Right lobe of liver (tissue), 4 donors: Measurements from ENCODE around the gene PTPRN2.

Experiments used
- POLR2A ChIP-seq: fragments of 450-650 bp; IDR thresholded peaks from one replicate; pipeline ENCODE4 v1.6.1; 2017; ENCODE audit warnings: antibody characterized with exemption, mild to moderate bottlenecking
- TF ChIP-seq, protein P1 (sequence below), 4 donors: fragments of 200-600 bp in 3 of 4; fragments of 450-650 bp in 1 of 4; IDR thresholded peaks; one replicate each; pipeline versions ENCODE4 v1.5.1 to v1.8.0; 2016 to 2022; ENCODE audit warnings: antibody characterized with exemption in 4 of 4, mild to moderate bottlenecking in 2 of 4
- donor health status: DM: no; HTN: no; CAD: no.
- donor health status: DM: no; HTN: no; CAD: no.
- donor health status: DM: no; HTN: yes; CAD: no.

DNA sequence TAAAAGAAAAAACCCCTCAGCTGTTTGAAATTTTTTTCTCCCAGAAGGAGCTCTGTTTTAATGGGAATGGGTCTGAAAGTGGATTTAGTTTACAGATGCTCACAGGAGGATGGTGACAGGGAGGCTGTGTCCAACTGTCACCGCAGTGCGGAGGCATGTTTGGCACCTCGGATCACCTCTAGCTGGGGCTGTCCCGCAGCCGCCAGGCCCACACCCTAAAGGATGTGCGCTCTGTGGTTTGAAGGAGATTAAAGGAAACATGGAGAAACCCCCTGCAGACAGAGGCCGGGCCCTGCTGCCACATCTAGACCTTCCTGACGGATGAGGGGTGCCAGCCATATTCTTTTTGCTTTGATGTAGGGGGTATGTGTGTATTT lies 1090.3 kb downstream of the PTPRN2 start:
- TF ChIP-seq, protein P1, sequence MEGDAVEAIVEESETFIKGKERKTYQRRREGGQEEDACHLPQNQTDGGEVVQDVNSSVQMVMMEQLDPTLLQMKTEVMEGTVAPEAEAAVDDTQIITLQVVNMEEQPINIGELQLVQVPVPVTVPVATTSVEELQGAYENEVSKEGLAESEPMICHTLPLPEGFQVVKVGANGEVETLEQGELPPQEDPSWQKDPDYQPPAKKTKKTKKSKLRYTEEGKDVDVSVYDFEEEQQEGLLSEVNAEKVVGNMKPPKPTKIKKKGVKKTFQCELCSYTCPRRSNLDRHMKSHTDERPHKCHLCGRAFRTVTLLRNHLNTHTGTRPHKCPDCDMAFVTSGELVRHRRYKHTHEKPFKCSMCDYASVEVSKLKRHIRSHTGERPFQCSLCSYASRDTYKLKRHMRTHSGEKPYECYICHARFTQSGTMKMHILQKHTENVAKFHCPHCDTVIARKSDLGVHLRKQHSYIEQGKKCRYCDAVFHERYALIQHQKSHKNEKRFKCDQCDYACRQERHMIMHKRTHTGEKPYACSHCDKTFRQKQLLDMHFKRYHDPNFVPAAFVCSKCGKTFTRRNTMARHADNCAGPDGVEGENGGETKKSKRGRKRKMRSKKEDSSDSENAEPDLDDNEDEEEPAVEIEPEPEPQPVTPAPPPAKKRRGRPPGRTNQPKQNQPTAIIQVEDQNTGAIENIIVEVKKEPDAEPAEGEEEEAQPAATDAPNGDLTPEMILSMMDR (IDR thresholded peaks at IDR 0.05): no peak
- no peak for TF ChIP-seq POLR2A
